ENCODE data around the gene VTN.
A peak's percentile ranks its signal among the peaks of the same experiment; 100 is the strongest.

The VTN gene

GRCh38 chr17:28390141-28390540 is 20.0 kb upstream of the VTN start:
- no peak overlapping the region for H3K27ac ChIP-seq (ENCODE audit: insufficient read depth in 1 of 2, low read depth in 1 of 2, low read length in 2 of 2, poor library complexity in 1 of 2, severe bottlenecking in 2 of 2)
- H3K27me3 ChIP-seq (replicated peaks in 2 of 5; ENCODE audit: control insufficient read depth in 4 of 5, insufficient read depth in 5 of 5, low read length in 4 of 5) = peaks cover 0 to 3% (median 0%) of the 10 kb centered on the region in 5 experiments
- H3K4me1 ChIP-seq (ENCODE audit: control extremely low read depth in 1 of 4, control insufficient read depth in 4 of 4, insufficient read depth in 4 of 4, low read length in 3 of 4) = peaks cover 0 to 5% (median 2%) of the 10 kb centered on the region in 4 experiments
- H3K4me3 ChIP-seq (ENCODE audit: control insufficient read depth in 1 of 7, extremely low read depth in 1 of 7, insufficient read depth in 4 of 7, low read depth in 2 of 7, low read length in 6 of 7) = no peak overlapping the region
- DNase-seq = no peak
- H3K36me3 ChIP-seq (ENCODE audit: control insufficient read depth in 4 of 4, insufficient read depth in 4 of 4, low read length in 3 of 4) = peaks cover 0 to 54% (median 14%) of the 10 kb centered on the region in 4 experiments
- POLR2A ChIA-PET = no interaction called here
- WGBS (ENCODE audit: insufficient coverage) = no CpG with 5 or more reads among the region's 1 CpG
- CTCF ChIA-PET = no interaction called here
- H3K9me3 ChIP-seq (ENCODE audit: control extremely low read depth in 1 of 5, control insufficient read depth in 4 of 5, insufficient read depth in 2 of 5, low read depth in 1 of 5, low read length in 4 of 5) = no peaks in the 10 kb centered on the region

- no peak for DNase-seq
- Histone ChIP-seq H3K9me3 (ENCODE audit: control extremely low read depth in 1 of 5, control insufficient read depth in 4 of 5, insufficient read depth in 2 of 5, low read depth in 1 of 5, low read length in 4 of 5) (no peaks in the 10 kb centered on the region), H3K4me1 (ENCODE audit: control extremely low read depth in 1 of 4, control insufficient read depth in 4 of 4, insufficient read depth in 4 of 4, low read length in 3 of 4) (peaks cover 0 to 18% (median 12%) of the 10 kb centered on the region in 4 experiments), H3K4me3 (ENCODE audit: control insufficient read depth in 1 of 7, extremely low read depth in 1 of 7, insufficient read depth in 4 of 7, low read depth in 2 of 7, low read length in 6 of 7) (no peak overlapping the region), H3K36me3 (ENCODE audit: control insufficient read depth in 4 of 4, insufficient read depth in 4 of 4, low read length in 3 of 4) (peaks cover 0 to 41% (median 14%) of the 10 kb centered on the region in 4 experiments), H3K27me3 (replicated peaks in 2 of 5; ENCODE audit: control insufficient read depth in 4 of 5, insufficient read depth in 5 of 5, low read length in 4 of 5) (peaks cover 0 to 17% (median 0%) of the 10 kb centered on the region in 5 experiments), H3K27ac (ENCODE audit: insufficient read depth in 1 of 2, low read depth in 1 of 2, low read length in 2 of 2, poor library complexity in 1 of 2, severe bottlenecking in 2 of 2) (no peak overlapping the region)
- ChIA-PET POLR2A (no interaction called here), CTCF (no interaction called here)
- WGBS (ENCODE audit: insufficient coverage) = 100% methylated on average over 10 of the region's 11 CpGs
Measured at GRCh38 chr17:28388106-28388505, 18.0 kb upstream of the VTN start.

GRCh38 chr17:28386391-28386790 is 16.3 kb upstream of the VTN start:
- H3K27ac ChIP-seq (ENCODE audit: insufficient read depth in 1 of 2, low read depth in 1 of 2, low read length in 2 of 2, poor library complexity in 1 of 2, severe bottlenecking in 2 of 2) = no peak overlapping the region
- H3K4me3 ChIP-seq (ENCODE audit: control insufficient read depth in 1 of 7, extremely low read depth in 1 of 7, insufficient read depth in 4 of 7, low read depth in 2 of 7, low read length in 6 of 7) = no peak overlapping the region
- H3K4me1 ChIP-seq (ENCODE audit: control extremely low read depth in 1 of 4, control insufficient read depth in 4 of 4, insufficient read depth in 4 of 4, low read length in 3 of 4) = peaks cover 0 to 21% (median 14%) of the 10 kb centered on the region in 4 experiments
- H3K27me3 ChIP-seq (replicated peaks in 2 of 5; ENCODE audit: control insufficient read depth in 4 of 5, insufficient read depth in 5 of 5, low read length in 4 of 5) = peaks cover 0 to 19% (median 0%) of the 10 kb centered on the region in 5 experiments
- H3K36me3 ChIP-seq (ENCODE audit: control insufficient read depth in 4 of 4, insufficient read depth in 4 of 4, low read length in 3 of 4) = peaks cover 0 to 29% (median 9%) of the 10 kb centered on the region in 4 experiments
- ChIA-PET POLR2A (no interaction called here), CTCF (interaction anchor here (1.4 kb wide), 1 partner anchor 39 kb away, joined by 3 read pairs; no protein-coding TSS in a partner anchor)
- DNase-seq = no peak
- H3K9me3 ChIP-seq (ENCODE audit: control extremely low read depth in 1 of 5, control insufficient read depth in 4 of 5, insufficient read depth in 2 of 5, low read depth in 1 of 5, low read length in 4 of 5) = no peaks in the 10 kb centered on the region

GRCh38 chr17:28385406-28385805 is 15.3 kb upstream of the VTN start:
- ChIA-PET POLR2A (no interaction called here), CTCF (interaction anchor here (1.6 to 2.3 kb wide), 2 partner anchors 10 to 31 kb away, joined by 3 to 9 read pairs; no protein-coding TSS in a partner anchor)
- peak overlapping the region in 4 of 7 experiments; percentile 76 to 88 (median 85) for H3K4me3 ChIP-seq (ENCODE audit: control insufficient read depth in 1 of 7, extremely low read depth in 1 of 7, insufficient read depth in 4 of 7, low read depth in 2 of 7, low read length in 6 of 7)
- H3K27me3 ChIP-seq (replicated peaks in 2 of 5; ENCODE audit: control insufficient read depth in 4 of 5, insufficient read depth in 5 of 5, low read length in 4 of 5) = peaks cover 0 to 27% (median 0%) of the 10 kb centered on the region in 5 experiments
- DNase-seq = peak in 2 of 3 donors; percentile 29 to 33
- H3K9me3 ChIP-seq (ENCODE audit: control extremely low read depth in 1 of 5, control insufficient read depth in 4 of 5, insufficient read depth in 2 of 5, low read depth in 1 of 5, low read length in 4 of 5) = no peaks in the 10 kb centered on the region
- peaks cover 0 to 30% (median 18%) of the 10 kb centered on the region in 4 experiments for H3K4me1 ChIP-seq (ENCODE audit: control extremely low read depth in 1 of 4, control insufficient read depth in 4 of 4, insufficient read depth in 4 of 4, low read length in 3 of 4)
- 12% methylated on average over 5 of the region's 8 CpGs for WGBS (ENCODE audit: insufficient coverage)
- H3K27ac ChIP-seq (ENCODE audit: insufficient read depth in 1 of 2, low read depth in 1 of 2, low read length in 2 of 2, poor library complexity in 1 of 2, severe bottlenecking in 2 of 2) = no peak overlapping the region
- peaks cover 0 to 19% (median 4%) of the 10 kb centered on the region in 4 experiments for H3K36me3 ChIP-seq (ENCODE audit: control insufficient read depth in 4 of 4, insufficient read depth in 4 of 4, low read length in 3 of 4)

GRCh38 chr17:28385037-28385400 is 14.9 kb upstream of the VTN start:
- no peak for DNase-seq
- CTCF ChIA-PET = interaction anchor here (1.6 to 2.3 kb wide), 2 partner anchors 10 to 31 kb away, joined by 3 to 9 read pairs; no protein-coding TSS in a partner anchor
- WGBS (ENCODE audit: insufficient coverage) = 1% methylated on average over 24 of the region's 29 CpGs
- peaks cover 0 to 29% (median 0%) of the 10 kb centered on the region in 5 experiments for H3K27me3 ChIP-seq (replicated peaks in 2 of 5; ENCODE audit: control insufficient read depth in 4 of 5, insufficient read depth in 5 of 5, low read length in 4 of 5)
- peaks cover 0 to 16% (median 4%) of the 10 kb centered on the region in 4 experiments for H3K36me3 ChIP-seq (ENCODE audit: control insufficient read depth in 4 of 4, insufficient read depth in 4 of 4, low read length in 3 of 4)
- peak overlapping the region; percentile 41 to 88 (median 76) for H3K4me3 ChIP-seq (ENCODE audit: control insufficient read depth in 1 of 7, extremely low read depth in 1 of 7, insufficient read depth in 4 of 7, low read depth in 2 of 7, low read length in 6 of 7)
- POLR2A ChIA-PET = interaction anchor here (0.6 kb wide), 1 partner anchor 491 kb away, joined by 4 read pairs; no protein-coding TSS in a partner anchor
- peaks cover 0 to 34% (median 20%) of the 10 kb centered on the region in 4 experiments for H3K4me1 ChIP-seq (ENCODE audit: control extremely low read depth in 1 of 4, control insufficient read depth in 4 of 4, insufficient read depth in 4 of 4, low read length in 3 of 4)
- no peaks in the 10 kb centered on the region for H3K9me3 ChIP-seq (ENCODE audit: control extremely low read depth in 1 of 5, control insufficient read depth in 4 of 5, insufficient read depth in 2 of 5, low read depth in 1 of 5, low read length in 4 of 5)
- peak overlapping the region in 1 of 2 experiments; percentile 5 for H3K27ac ChIP-seq (ENCODE audit: insufficient read depth in 1 of 2, low read depth in 1 of 2, low read length in 2 of 2, poor library complexity in 1 of 2, severe bottlenecking in 2 of 2)

GRCh38 chr17:28384281-28385036 is 14.4 kb upstream of the VTN start:
- Histone ChIP-seq H3K36me3 (ENCODE audit: control insufficient read depth in 4 of 4, insufficient read depth in 4 of 4, low read length in 3 of 4) (peaks cover 0 to 12% (median 4%) of the 10 kb centered on the region in 4 experiments), H3K4me1 (ENCODE audit: control extremely low read depth in 1 of 4, control insufficient read depth in 4 of 4, insufficient read depth in 4 of 4, low read length in 3 of 4) (peaks cover 0 to 34% (median 20%) of the 10 kb centered on the region in 4 experiments), H3K9me3 (ENCODE audit: control extremely low read depth in 1 of 5, control insufficient read depth in 4 of 5, insufficient read depth in 2 of 5, low read depth in 1 of 5, low read length in 4 of 5) (no peaks in the 10 kb centered on the region), H3K27me3 (replicated peaks in 2 of 5; ENCODE audit: control insufficient read depth in 4 of 5, insufficient read depth in 5 of 5, low read length in 4 of 5) (peaks cover 0 to 29% (median 0%) of the 10 kb centered on the region in 5 experiments), H3K4me3 (ENCODE audit: control insufficient read depth in 1 of 7, extremely low read depth in 1 of 7, insufficient read depth in 4 of 7, low read depth in 2 of 7, low read length in 6 of 7) (peak overlapping the region; percentile 41 to 88 (median 76)), H3K27ac (ENCODE audit: insufficient read depth in 1 of 2, low read depth in 1 of 2, low read length in 2 of 2, poor library complexity in 1 of 2, severe bottlenecking in 2 of 2) (peak overlapping the region in 1 of 2 experiments; percentile 5)
- POLR2A ChIA-PET = interaction anchor here (0.6 kb wide), 1 partner anchor 490 kb away, joined by 4 read pairs; no protein-coding TSS in a partner anchor
- peak in 2 of 3 donors; percentile 72 to 83 for DNase-seq
- CTCF ChIA-PET = interaction anchor here (1.6 to 2.3 kb wide), 2 partner anchors 9 to 32 kb away, joined by 3 to 9 read pairs; no protein-coding TSS in a partner anchor
- WGBS (ENCODE audit: insufficient coverage) = 0% methylated on average over 35 of the region's 56 CpGs
